ENCODE measurements around the gene GMDS.

GRCh38 chr6:1837826-1838225 lies 407.6 kb downstream of the GMDS start:
- no peak for TF ChIP-seq POLR2A (IDR thresholded peaks at IDR 0.05)
- TF ChIP-seq, protein P1, sequence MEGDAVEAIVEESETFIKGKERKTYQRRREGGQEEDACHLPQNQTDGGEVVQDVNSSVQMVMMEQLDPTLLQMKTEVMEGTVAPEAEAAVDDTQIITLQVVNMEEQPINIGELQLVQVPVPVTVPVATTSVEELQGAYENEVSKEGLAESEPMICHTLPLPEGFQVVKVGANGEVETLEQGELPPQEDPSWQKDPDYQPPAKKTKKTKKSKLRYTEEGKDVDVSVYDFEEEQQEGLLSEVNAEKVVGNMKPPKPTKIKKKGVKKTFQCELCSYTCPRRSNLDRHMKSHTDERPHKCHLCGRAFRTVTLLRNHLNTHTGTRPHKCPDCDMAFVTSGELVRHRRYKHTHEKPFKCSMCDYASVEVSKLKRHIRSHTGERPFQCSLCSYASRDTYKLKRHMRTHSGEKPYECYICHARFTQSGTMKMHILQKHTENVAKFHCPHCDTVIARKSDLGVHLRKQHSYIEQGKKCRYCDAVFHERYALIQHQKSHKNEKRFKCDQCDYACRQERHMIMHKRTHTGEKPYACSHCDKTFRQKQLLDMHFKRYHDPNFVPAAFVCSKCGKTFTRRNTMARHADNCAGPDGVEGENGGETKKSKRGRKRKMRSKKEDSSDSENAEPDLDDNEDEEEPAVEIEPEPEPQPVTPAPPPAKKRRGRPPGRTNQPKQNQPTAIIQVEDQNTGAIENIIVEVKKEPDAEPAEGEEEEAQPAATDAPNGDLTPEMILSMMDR (IDR thresholded peaks at IDR 0.05), result no peak
- TF ChIP-seq EP300 (IDR thresholded peaks at IDR 0.05), result no peak

All from ovary (tissue), 3 donors.